ENCODE data around the gene ZBTB44.
"Not testable (repeated sequence)": the region's sequence is repeated elsewhere in the genome, so short reads cannot be mapped to it uniquely, and the experiment has no call there.

The ZBTB44 gene

GRCh38 chr11:130202009-130202817 is 112.5 kb downstream of the ZBTB44 start:
- Histone ChIP-seq H3K9ac (ENCODE audit: low read depth in 1 of 2, low read length in 2 of 2) (no peak overlapping the region), H3K27me3 (ENCODE audit: control insufficient read depth in 2 of 2, insufficient read depth in 2 of 2, low read length in 2 of 2) (no peaks in the 10 kb centered on the region), H3K36me3 (ENCODE audit: control insufficient read depth in 2 of 2, insufficient read depth in 2 of 2, low read length in 2 of 2) (peaks cover 61 to 85% of the 10 kb centered on the region in 2 donors), H3K27ac (ENCODE audit: low read depth in 2 of 2, low read length in 2 of 2) (no peak overlapping the region), H3K9me3 (ENCODE audit: control insufficient read depth in 2 of 2, low read length in 2 of 2) (no peaks in the 10 kb centered on the region), H3K4me1 (ENCODE audit: control insufficient read depth in 2 of 2, insufficient read depth in 2 of 2, low read length in 2 of 2) (peaks cover 0 to 7% of the 10 kb centered on the region in 2 donors), H3K4me3 (ENCODE audit: low read length in 2 of 2) (no peak overlapping the region)

- H3K27me3 ChIP-seq (ENCODE audit: control insufficient read depth in 2 of 2, insufficient read depth in 2 of 2, low read length in 2 of 2), result no peaks in the 10 kb centered on the region
- peaks cover 71 to 88% of the 10 kb centered on the region in 2 donors for H3K36me3 ChIP-seq (ENCODE audit: control insufficient read depth in 2 of 2, insufficient read depth in 2 of 2, low read length in 2 of 2)
Measured at GRCh38 chr11:130201026-130201425, 113.7 kb downstream of the ZBTB44 start.

GRCh38 chr11:130199792-130200191 is 114.9 kb downstream of the ZBTB44 start:
- peaks cover 0 to 7% of the 10 kb centered on the region in 2 donors for H3K4me1 ChIP-seq (ENCODE audit: control insufficient read depth in 2 of 2, insufficient read depth in 2 of 2, low read length in 2 of 2)
- H3K9me3 ChIP-seq (ENCODE audit: control insufficient read depth in 2 of 2, low read length in 2 of 2), result no peaks in the 10 kb centered on the region
- H3K36me3 ChIP-seq (ENCODE audit: control insufficient read depth in 2 of 2, insufficient read depth in 2 of 2, low read length in 2 of 2), result peaks cover 77 to 90% of the 10 kb centered on the region in 2 donors
- H3K27me3 ChIP-seq (ENCODE audit: control insufficient read depth in 2 of 2, insufficient read depth in 2 of 2, low read length in 2 of 2), result no peaks in the 10 kb centered on the region
- no peak overlapping the region for H3K9ac ChIP-seq (ENCODE audit: low read depth in 1 of 2, low read length in 2 of 2)
- no peak overlapping the region for H3K27ac ChIP-seq (ENCODE audit: low read depth in 2 of 2, low read length in 2 of 2)
- no peak overlapping the region for H3K4me3 ChIP-seq (ENCODE audit: low read length in 2 of 2)

More at GRCh38 chr11:130201026-130201425, 113.7 kb downstream of the ZBTB44 start:
- Histone ChIP-seq H3K4me1 (ENCODE audit: control insufficient read depth in 2 of 2, insufficient read depth in 2 of 2, low read length in 2 of 2) (peaks cover 0 to 7% of the 10 kb centered on the region in 2 donors), H3K9ac (ENCODE audit: low read depth in 1 of 2, low read length in 2 of 2) (no peak overlapping the region), H3K4me3 (ENCODE audit: low read length in 2 of 2) (no peak overlapping the region), H3K9me3 (ENCODE audit: control insufficient read depth in 2 of 2, low read length in 2 of 2) (no peaks in the 10 kb centered on the region), H3K27ac (ENCODE audit: low read depth in 2 of 2, low read length in 2 of 2) (no peak overlapping the region)

DNA sequence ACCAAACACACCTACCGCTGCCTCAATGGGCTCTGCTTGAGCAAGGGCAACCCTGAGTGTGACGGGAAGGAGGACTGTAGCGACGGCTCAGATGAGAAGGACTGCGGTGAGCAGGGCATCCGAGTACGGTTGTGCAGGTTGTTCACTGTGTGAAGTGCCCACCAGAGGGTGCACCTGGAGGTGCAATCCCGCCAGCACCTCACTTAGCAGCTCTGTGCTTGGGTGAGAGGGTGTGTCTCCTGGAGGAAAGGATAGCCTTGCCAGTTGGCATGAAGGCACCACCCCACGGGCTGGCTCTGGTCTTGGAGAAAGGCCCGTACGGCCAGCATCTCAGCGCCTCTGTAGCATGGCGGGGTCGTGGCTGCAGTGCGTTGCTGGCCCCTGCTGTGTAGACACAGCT is 115.8 kb downstream of the ZBTB44 start:
- no peak overlapping the region for H3K4me3 ChIP-seq (ENCODE audit: low read length in 2 of 2)
- peaks cover 0 to 7% of the 10 kb centered on the region in 2 donors for H3K4me1 ChIP-seq (ENCODE audit: control insufficient read depth in 2 of 2, insufficient read depth in 2 of 2, low read length in 2 of 2)
- no peak overlapping the region for H3K9ac ChIP-seq (ENCODE audit: low read depth in 1 of 2, low read length in 2 of 2)
- H3K27me3 ChIP-seq (ENCODE audit: control insufficient read depth in 2 of 2, insufficient read depth in 2 of 2, low read length in 2 of 2), result no peaks in the 10 kb centered on the region
- H3K27ac ChIP-seq (ENCODE audit: low read depth in 2 of 2, low read length in 2 of 2), result no peak overlapping the region
- H3K9me3 ChIP-seq (ENCODE audit: control insufficient read depth in 2 of 2, low read length in 2 of 2), result no peaks in the 10 kb centered on the region
- peaks cover 83 to 92% of the 10 kb centered on the region in 2 donors for H3K36me3 ChIP-seq (ENCODE audit: control insufficient read depth in 2 of 2, insufficient read depth in 2 of 2, low read length in 2 of 2)

- no peaks in the 10 kb centered on the region for H3K9me3 ChIP-seq (ENCODE audit: control insufficient read depth in 2 of 2, low read length in 2 of 2)
- no peaks in the 10 kb centered on the region for H3K27me3 ChIP-seq (ENCODE audit: control insufficient read depth in 2 of 2, insufficient read depth in 2 of 2, low read length in 2 of 2)
- no peak overlapping the region for H3K9ac ChIP-seq (ENCODE audit: low read depth in 1 of 2, low read length in 2 of 2)
- no peak overlapping the region for H3K4me3 ChIP-seq (ENCODE audit: low read length in 2 of 2)
- H3K4me1 ChIP-seq (ENCODE audit: control insufficient read depth in 2 of 2, insufficient read depth in 2 of 2, low read length in 2 of 2), result peaks cover 0 to 5% of the 10 kb centered on the region in 2 donors
- no peak overlapping the region for H3K27ac ChIP-seq (ENCODE audit: low read depth in 2 of 2, low read length in 2 of 2)
- H3K36me3 ChIP-seq (ENCODE audit: control insufficient read depth in 2 of 2, insufficient read depth in 2 of 2, low read length in 2 of 2), result peaks cover 82 to 89% of the 10 kb centered on the region in 2 donors
Measured at GRCh38 chr11:130198292-130198691, 116.4 kb downstream of the ZBTB44 start.

DNA sequence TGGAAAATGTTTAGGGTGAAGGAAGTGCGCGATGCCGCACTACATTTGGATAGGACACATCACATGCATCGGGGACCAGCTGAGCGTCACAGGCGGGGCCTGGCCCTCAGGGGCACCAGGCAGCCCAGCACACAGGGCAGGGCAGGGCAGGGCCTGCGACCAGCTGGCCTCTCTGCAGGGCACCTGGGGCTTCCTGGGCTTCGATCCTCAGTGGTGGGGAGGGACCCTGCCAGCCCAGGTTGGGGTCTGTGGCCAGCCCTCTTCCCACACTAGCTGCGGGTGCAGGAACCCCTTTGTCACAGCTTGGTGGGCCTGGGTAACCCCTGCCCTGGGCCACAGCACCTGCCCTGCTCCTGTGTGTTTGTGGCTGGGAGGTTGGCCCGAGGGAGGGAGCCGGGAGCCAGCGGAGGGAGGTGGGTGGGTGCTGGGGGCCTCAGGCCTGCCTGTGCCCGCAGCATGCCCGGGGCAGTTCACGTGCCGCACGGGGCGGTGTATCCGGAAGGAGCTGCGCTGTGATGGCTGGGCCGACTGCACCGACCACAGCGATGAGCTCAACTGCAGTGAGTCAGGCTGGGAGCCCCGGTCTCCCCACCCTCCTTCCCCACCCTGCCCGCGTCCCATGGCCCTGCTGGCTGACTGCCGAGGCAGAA is 117.2 kb downstream of the ZBTB44 start:
- H3K9ac ChIP-seq (ENCODE audit: low read depth in 1 of 2, low read length in 2 of 2), result no peak overlapping the region
- H3K27ac ChIP-seq (ENCODE audit: low read depth in 2 of 2, low read length in 2 of 2), result no peak overlapping the region
- peaks cover 82 to 87% of the 10 kb centered on the region in 2 donors for H3K36me3 ChIP-seq (ENCODE audit: control insufficient read depth in 2 of 2, insufficient read depth in 2 of 2, low read length in 2 of 2)

DNA sequence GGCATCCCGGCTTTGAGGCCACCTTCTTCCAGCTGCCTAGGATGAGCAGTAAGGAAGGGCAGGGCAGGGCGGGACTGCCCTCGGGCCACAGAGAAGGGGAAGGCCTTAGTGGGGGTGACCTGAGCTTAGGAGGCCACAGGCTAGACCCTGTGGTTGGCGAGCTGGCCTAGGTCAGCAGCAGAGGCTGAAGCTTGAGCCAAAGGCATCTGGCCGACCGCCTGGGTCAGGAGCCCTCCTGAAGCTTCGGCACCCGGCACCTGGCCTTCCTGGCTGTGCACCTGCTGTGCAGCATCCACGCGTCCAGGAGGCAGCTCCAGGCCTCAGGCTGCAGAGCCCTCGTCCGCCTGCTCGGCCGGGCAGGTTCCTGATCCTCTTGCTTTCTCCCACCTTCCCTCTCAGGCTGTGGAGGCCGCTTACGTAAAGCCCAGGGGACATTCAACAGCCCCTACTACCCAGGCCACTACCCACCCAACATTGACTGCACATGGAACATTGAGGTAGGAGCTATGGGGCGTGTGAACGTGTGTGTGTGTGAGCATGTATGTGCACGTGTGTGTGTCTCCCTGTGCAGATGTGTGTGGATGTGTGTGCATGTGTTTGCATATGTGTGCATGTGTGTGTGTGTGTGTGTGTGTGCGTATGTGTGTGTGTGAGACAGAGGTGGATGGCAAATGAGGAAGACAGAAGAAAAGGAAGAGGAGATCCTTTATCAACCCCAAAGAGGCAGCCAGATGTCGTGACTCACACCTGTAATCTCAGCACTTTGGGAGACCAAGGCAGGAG is 120.3 kb downstream of the ZBTB44 start:
- Histone ChIP-seq H3K4me3 (ENCODE audit: low read length in 2 of 2) (no peak overlapping the region), H3K4me1 (ENCODE audit: control insufficient read depth in 2 of 2, insufficient read depth in 2 of 2, low read length in 2 of 2) (peaks cover 14 to 21% of the 10 kb centered on the region in 2 donors), H3K27ac (ENCODE audit: low read depth in 2 of 2, low read length in 2 of 2) (peak overlapping the region in 1 of 2 donors; percentile 4), H3K9me3 (ENCODE audit: control insufficient read depth in 2 of 2, low read length in 2 of 2) (no peaks in the 10 kb centered on the region), H3K9ac (ENCODE audit: low read depth in 1 of 2, low read length in 2 of 2) (no peak overlapping the region), H3K27me3 (ENCODE audit: control insufficient read depth in 2 of 2, insufficient read depth in 2 of 2, low read length in 2 of 2) (no peaks in the 10 kb centered on the region), H3K36me3 (ENCODE audit: control insufficient read depth in 2 of 2, insufficient read depth in 2 of 2, low read length in 2 of 2) (peaks cover 62 to 65% of the 10 kb centered on the region in 2 donors)

More for the DNA sequence above, 117.2 kb downstream of the ZBTB44 start:
- Histone ChIP-seq H3K9me3 (ENCODE audit: control insufficient read depth in 2 of 2, low read length in 2 of 2) (no peaks in the 10 kb centered on the region), H3K4me1 (ENCODE audit: control insufficient read depth in 2 of 2, insufficient read depth in 2 of 2, low read length in 2 of 2) (no peaks in the 10 kb centered on the region), H3K27me3 (ENCODE audit: control insufficient read depth in 2 of 2, insufficient read depth in 2 of 2, low read length in 2 of 2) (no peaks in the 10 kb centered on the region), H3K4me3 (ENCODE audit: low read length in 2 of 2) (no peak overlapping the region)

DNA sequence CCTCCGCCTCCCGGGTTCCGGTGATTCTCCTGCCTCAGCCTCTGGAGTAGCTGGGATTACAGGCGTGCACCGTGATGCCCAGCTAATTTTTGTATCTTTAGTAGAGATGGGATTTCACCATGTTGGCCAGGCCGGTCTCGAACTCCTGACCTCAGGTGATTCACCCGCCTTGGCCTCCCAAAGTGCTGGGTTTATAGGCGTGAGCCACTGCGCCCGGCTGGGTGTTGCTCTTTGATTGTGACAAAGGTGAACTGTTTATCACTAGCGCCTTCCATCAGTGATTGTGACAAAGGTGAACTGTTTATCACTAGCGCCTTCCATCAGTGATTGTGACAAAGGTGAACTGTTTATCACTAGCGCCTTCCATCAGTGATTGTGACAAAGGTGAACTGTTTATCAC is 121.2 kb downstream of the ZBTB44 start:
- Histone ChIP-seq H3K27ac (ENCODE audit: low read depth in 2 of 2, low read length in 2 of 2) (peak overlapping the region; percentile 2 to 48), H3K36me3 (ENCODE audit: control insufficient read depth in 2 of 2, insufficient read depth in 2 of 2, low read length in 2 of 2) (peaks cover 54 to 56% of the 10 kb centered on the region in 2 donors), H3K4me1 (ENCODE audit: control insufficient read depth in 2 of 2, insufficient read depth in 2 of 2, low read length in 2 of 2) (peaks cover 20 to 30% of the 10 kb centered on the region in 2 donors)
- H3K4me3 ChIP-seq (ENCODE audit: low read length in 2 of 2); H3K9ac ChIP-seq (ENCODE audit: low read depth in 1 of 2, low read length in 2 of 2); H3K9me3 ChIP-seq (ENCODE audit: control insufficient read depth in 2 of 2, low read length in 2 of 2); H3K27me3 ChIP-seq (ENCODE audit: control insufficient read depth in 2 of 2, insufficient read depth in 2 of 2, low read length in 2 of 2): not testable (repeated sequence)

- Histone ChIP-seq H3K4me1 (ENCODE audit: control insufficient read depth in 2 of 2, insufficient read depth in 2 of 2, low read length in 2 of 2) (peaks cover 23 to 37% of the 10 kb centered on the region in 2 donors), H3K27me3 (ENCODE audit: control insufficient read depth in 2 of 2, insufficient read depth in 2 of 2, low read length in 2 of 2) (no peaks in the 10 kb centered on the region), H3K27ac (ENCODE audit: low read depth in 2 of 2, low read length in 2 of 2) (peak overlapping the region in 1 of 2 donors; percentile 48), H3K9ac (ENCODE audit: low read depth in 1 of 2, low read length in 2 of 2) (no peak overlapping the region), H3K9me3 (ENCODE audit: control insufficient read depth in 2 of 2, low read length in 2 of 2) (no peaks in the 10 kb centered on the region), H3K4me3 (ENCODE audit: low read length in 2 of 2) (no peak overlapping the region), H3K36me3 (ENCODE audit: control insufficient read depth in 2 of 2, insufficient read depth in 2 of 2, low read length in 2 of 2) (peaks cover 48 to 49% of the 10 kb centered on the region in 2 donors)
Measured at GRCh38 chr11:130192845-130193267, 121.9 kb downstream of the ZBTB44 start.

Data from mucosa of rectum (tissue), 2 donors.